ENCODE measurements around the gene EMILIN1. TPM values are rescaled to one million over a fixed set of nuclear protein-coding genes. Genes with fewer than 3 reads are reported as not detected.

EMILIN1 gene
- total and polyA plus RNA-seq, 10 of the 15 experiments (the other 5 are each of a cell fraction or from before 2014, with no cell fraction given), result 0.01 to 2.3 (median 1.2) TPM; not detected in 2

DNA sequence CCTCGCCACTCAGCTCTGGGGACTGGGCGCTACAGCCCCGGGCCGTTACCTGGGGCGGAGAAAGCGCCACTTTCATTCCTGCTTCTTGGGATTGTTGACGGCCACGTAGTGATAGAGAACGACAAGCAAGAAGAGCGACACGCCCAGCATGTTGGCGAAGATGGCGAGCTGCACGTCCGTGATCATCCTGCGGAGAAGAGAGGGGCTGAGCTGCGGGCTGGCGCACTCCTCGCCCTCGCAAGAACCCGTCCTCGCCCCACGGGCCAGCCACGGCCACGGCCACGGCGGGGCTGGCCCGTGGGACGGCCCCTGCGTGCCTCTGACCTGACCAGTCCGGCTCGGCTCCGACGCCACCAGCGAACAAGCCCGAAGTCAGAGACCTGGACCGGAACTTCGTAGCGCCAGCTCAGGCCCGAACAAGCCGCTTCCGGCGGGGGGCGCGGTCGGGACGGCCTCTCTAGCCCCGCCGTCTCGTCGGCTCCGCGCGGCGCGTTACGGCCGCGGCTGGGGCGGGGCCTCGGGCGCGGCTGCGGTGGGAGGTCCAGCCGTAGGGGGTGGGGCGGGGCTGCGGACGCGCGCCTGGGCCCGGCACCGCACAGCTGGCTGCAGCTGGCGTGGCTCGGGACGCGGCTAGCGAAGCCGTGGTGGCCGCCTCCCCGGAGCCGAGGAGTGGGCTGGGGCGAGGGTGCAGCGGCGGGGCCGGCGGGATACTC, 7.0 kb upstream of the EMILIN1 start, which contains the start of gene OST4 (continued):
- TF ChIP-seq KLF5 (IDR thresholded peaks at IDR 0.05; ENCODE audit: partially characterized antibody) (no peak), CHD2 (IDR thresholded peaks at IDR 0.05; ENCODE audit: borderline replicate concordance, low read depth, low read length) (peak; percentile 35), SMC3 (IDR thresholded peaks at IDR 0.05; ENCODE audit: borderline replicate concordance, low read length) (no peak), IKZF2 (IDR thresholded peaks at IDR 0.05) (no peak)
- TF ChIP-seq, protein P1, sequence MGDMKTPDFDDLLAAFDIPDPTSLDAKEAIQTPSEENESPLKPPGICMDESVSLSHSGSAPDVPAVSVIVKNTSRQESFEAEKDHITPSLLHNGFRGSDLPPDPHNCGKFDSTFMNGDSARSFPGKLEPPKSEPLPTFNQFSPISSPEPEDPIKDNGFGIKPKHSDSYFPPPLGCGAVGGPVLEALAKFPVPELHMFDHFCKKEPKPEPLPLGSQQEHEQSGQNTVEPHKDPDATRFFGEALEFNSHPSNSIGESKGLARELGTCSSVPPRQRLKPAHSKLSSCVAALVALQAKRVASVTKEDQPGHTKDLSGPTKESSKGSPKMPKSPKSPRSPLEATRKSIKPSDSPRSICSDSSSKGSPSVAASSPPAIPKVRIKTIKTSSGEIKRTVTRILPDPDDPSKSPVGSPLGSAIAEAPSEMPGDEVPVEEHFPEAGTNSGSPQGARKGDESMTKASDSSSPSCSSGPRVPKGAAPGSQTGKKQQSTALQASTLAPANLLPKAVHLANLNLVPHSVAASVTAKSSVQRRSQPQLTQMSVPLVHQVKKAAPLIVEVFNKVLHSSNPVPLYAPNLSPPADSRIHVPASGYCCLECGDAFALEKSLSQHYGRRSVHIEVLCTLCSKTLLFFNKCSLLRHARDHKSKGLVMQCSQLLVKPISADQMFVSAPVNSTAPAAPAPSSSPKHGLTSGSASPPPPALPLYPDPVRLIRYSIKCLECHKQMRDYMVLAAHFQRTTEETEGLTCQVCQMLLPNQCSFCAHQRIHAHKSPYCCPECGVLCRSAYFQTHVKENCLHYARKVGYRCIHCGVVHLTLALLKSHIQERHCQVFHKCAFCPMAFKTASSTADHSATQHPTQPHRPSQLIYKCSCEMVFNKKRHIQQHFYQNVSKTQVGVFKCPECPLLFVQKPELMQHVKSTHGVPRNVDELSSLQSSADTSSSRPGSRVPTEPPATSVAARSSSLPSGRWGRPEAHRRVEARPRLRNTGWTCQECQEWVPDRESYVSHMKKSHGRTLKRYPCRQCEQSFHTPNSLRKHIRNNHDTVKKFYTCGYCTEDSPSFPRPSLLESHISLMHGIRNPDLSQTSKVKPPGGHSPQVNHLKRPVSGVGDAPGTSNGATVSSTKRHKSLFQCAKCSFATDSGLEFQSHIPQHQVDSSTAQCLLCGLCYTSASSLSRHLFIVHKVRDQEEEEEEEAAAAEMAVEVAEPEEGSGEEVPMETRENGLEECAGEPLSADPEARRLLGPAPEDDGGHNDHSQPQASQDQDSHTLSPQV (IDR thresholded peaks at IDR 0.05), result peak; percentile 38; the same call in 1 of the 2 replicates

Data from GM12878 (cell line).